K562 (cell line): Measurements from ENCODE around the gene SLC7A8. TPM values are rescaled to one million over a fixed set of nuclear protein-coding genes. Genes with fewer than 3 reads are reported as not detected.
A peak's percentile ranks its signal among the peaks of the same experiment; 100 is the strongest.

ENCODE experiments used
- ATF7 ChIP-seq: fragments of 450-650 bp; IDR thresholded peaks from 2 replicates; pipeline ENCODE4 v1.7.1; 2014; ENCODE audit warnings: mild to moderate bottlenecking, moderate library complexity
- CBX2 ChIP-seq: fragments of 200-600 bp; sonication (generic); IDR thresholded peaks from one replicate; pipeline ENCODE4 v1.6.1; 2012; ENCODE audit warnings: mild to moderate bottlenecking, low read length, inconsistent platforms; ENCODE audit not compliant: insufficient read depth, poor library complexity, severe bottlenecking
- EP300 ChIP-seq: IDR thresholded peaks from 2 replicates; pipeline ENCODE4 v1.6.1; 2012; ENCODE audit warnings: low read length, improper control_type of control experiment
- KLF13 ChIP-seq: fragments of 450-650 bp; IDR thresholded peaks from 2 replicates; pipeline ENCODE4 v1.6.1; 2016; ENCODE audit warnings: missing genetic modification characterization, low read depth, mild to moderate bottlenecking, missing compliant biosample characterization, moderate library complexity, borderline replicate concordance
- LARP7 ChIP-seq: fragments of 450-650 bp; IDR thresholded peaks from 2 replicates; pipeline ENCODE4 v1.6.1; 2016
- NR2C2 ChIP-seq, 2 experiments: fragments of 200-800 bp in 1 of 2; sonication (Bioruptor generic) in 1 of 2; sonication (generic) in 1 of 2; formaldehyde crosslinking in 1 of 2; IDR thresholded peaks; 2 replicates each; pipeline versions ENCODE4 v1.6.1 to v1.8.0; 2016 to 2022; ENCODE audit warnings: mild to moderate bottlenecking in 1 of 2, missing compliant biosample characterization in 1 of 2, missing genetic modification characterization in 1 of 2, missing genetic modification reagents in 1 of 2
- RB1 ChIP-seq: fragments of 450-650 bp; IDR thresholded peaks from 2 replicates; pipeline ENCODE4 v1.6.1; 2017; ENCODE audit warnings: low read depth, mild to moderate bottlenecking
- RBM14 ChIP-seq: fragments of 200-400 bp; formaldehyde crosslinking; IDR thresholded peaks from 2 replicates; pipeline ENCODE4 v1.6.1; 2018; ENCODE audit warnings: low read depth, mild to moderate bottlenecking, low read length, moderate library complexity, borderline replicate concordance; ENCODE audit not compliant: insufficient read depth
- RBM25 ChIP-seq: fragments of 200-400 bp; formaldehyde crosslinking; IDR thresholded peaks from 2 replicates; pipeline ENCODE4 v1.6.1; 2018; ENCODE audit warnings: low read length, low read depth, moderate library complexity; ENCODE audit not compliant: severe bottlenecking
- SIRT6 ChIP-seq: IDR thresholded peaks from one replicate; pipeline ENCODE4 v1.6.1; 2012; ENCODE audit warnings: low read depth, mild to moderate bottlenecking, control low read depth, inconsistent platforms, low read length, moderate library complexity
- TEAD2 ChIP-seq: fragments of 450-650 bp; IDR thresholded peaks from 2 replicates; pipeline ENCODE4 v1.6.1; 2016; ENCODE audit warnings: missing genetic modification characterization, control low read depth, missing compliant biosample characterization
- TFAM ChIP-seq: fragments of 250-450 bp; sonication (Bioruptor Pico); conservative IDR thresholded peaks from 2 replicates; pipeline ENCODE4 v1.5.0; 2021; ENCODE audit warnings: mild to moderate bottlenecking, moderate library complexity
- ZBTB1 ChIP-seq: sonication (generic); formaldehyde crosslinking; IDR thresholded peaks from 2 replicates; pipeline ENCODE4 v1.8.1; 2023; ENCODE audit warnings: missing genetic modification reagents, low read depth, mild to moderate bottlenecking, borderline replicate concordance
- ZFPM2 ChIP-seq: fragments of 250-450 bp; sonication (Bioruptor Pico); IDR thresholded peaks from 2 replicates; pipeline ENCODE4 v1.5.1; 2022; ENCODE audit warnings: mild to moderate bottlenecking
- ZNF140 ChIP-seq: fragments of 250-450 bp; sonication (Bioruptor Pico); IDR thresholded peaks from 2 replicates; pipeline ENCODE4 v1.8.0; 2021; ENCODE audit warnings: moderate library complexity, mild to moderate bottlenecking, inconsistent platforms
- ZNF146 ChIP-seq: IDR thresholded peaks from one replicate; pipeline ENCODE4 v1.6.1; 2018; ENCODE audit warnings: missing compliant biosample characterization; ENCODE audit not compliant: unreplicated experiment
- ZNF23 ChIP-seq: fragments of 250-450 bp; sonication (Bioruptor Pico); IDR thresholded peaks from 2 replicates; pipeline ENCODE4 v1.4.0; 2020; ENCODE audit warnings: mild to moderate bottlenecking
- polyA plus RNA-seq, 8 experiments: library from polyadenylated mRNA; depleted of rRNA in 4 of 8; stranded (reverse) in 5 of 8; unstranded in 3 of 8; fragments of >200 nt; fragmentation: Nextera tagmentation in 2 of 8; fragmentation: Illumina TruSeq in 1 of 8; extraction: Ambion mirVana in 2 of 8; extraction: Trizol in 1 of 8; gene quantifications; 2 replicates each; pipeline versions ENCODE4 v1.2.1 to v1.2.3, GENCODE V29; 2011 to 2014; ENCODE audit warnings: inconsistent platforms in 1 of 8, missing spikeins in 1 of 8
- total RNA-seq, 7 experiments: library from RNA; depleted of rRNA in 6 of 7; stranded (reverse); fragments of >200 nt in 6 of 7; fragmentation: Illumina TruSeq in 2 of 7; extraction: Trizol in 2 of 7; gene quantifications; 2 replicates each; pipeline versions ENCODE4 v1.2.1 to v1.2.3, GENCODE V29; 2011 to 2021; ENCODE audit warnings: low replicate concordance in 1 of 7
- TF ChIP-seq, protein P1 (sequence below): fragments of 250-450 bp; sonication (Bioruptor Pico); IDR thresholded peaks from 2 replicates; pipeline ENCODE4 v1.4.0; 2020; ENCODE audit warnings: mild to moderate bottlenecking
- TF ChIP-seq, protein P2 (sequence below), 2 experiments: fragments of 450-650 bp in 1 of 2; sonication (generic) in 1 of 2; formaldehyde crosslinking; conservative IDR thresholded peaks; 2 replicates each; pipeline versions ENCODE4 v1.4.0 to v1.8.1; 2020 to 2022; ENCODE audit warnings: mild to moderate bottlenecking in 1 of 2, missing genetic modification reagents in 1 of 2
- TF ChIP-seq, protein P3 (sequence below), 2 experiments: IDR thresholded peaks; 2 replicates each; pipeline ENCODE4 v1.6.1; 2011; ENCODE audit warnings: borderline replicate concordance in 1 of 2, control low read depth in 1 of 2, low read depth in 1 of 2, low read length in 1 of 2, mild to moderate bottlenecking in 1 of 2, mixed read lengths in 1 of 2, moderate library complexity in 1 of 2; ENCODE audit not compliant: insufficient read depth in 1 of 2, insufficient read length in 1 of 2, poor library complexity in 1 of 2, severe bottlenecking in 1 of 2; ENCODE audit errors: extremely low read depth in 1 of 2
- TF ChIP-seq, protein P4 (sequence below): sonication (generic); formaldehyde crosslinking; IDR thresholded peaks from 2 replicates; pipeline ENCODE4 v1.9.0; 2022; ENCODE audit warnings: mild to moderate bottlenecking, missing genetic modification reagents
- TF ChIP-seq, protein P5 (sequence below): fragments of 250-450 bp; sonication (Bioruptor Pico); IDR thresholded peaks from 2 replicates; pipeline ENCODE4 v1.4.0; 2020; ENCODE audit warnings: mild to moderate bottlenecking, moderate library complexity, borderline replicate concordance

The SLC7A8 gene
- total and polyA plus RNA-seq, 9 of the 15 experiments (the other 6 are each of a cell fraction or from before 2014, with no cell fraction given): 2.0 to 33.0 (median 6.0) TPM

DNA sequence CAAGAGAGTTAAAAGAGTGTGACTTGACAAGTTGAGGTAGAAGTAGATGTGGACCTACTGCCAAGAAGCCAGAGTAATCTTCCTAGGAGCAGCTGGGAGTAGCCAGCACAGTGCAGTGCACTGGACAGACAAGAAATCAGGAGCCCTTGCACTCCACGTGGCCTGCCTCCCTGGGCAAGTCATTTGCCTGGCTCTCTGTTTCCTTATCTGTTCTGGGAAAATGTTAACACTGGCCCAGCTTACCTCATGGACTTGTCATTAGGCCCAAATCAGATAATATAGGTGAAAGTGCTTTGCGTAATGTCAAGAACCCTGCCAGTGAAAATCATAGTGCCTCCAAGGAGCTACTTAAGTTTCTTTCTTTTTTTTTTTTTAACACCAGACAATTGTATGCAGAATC is 19.2 kb downstream of the SLC7A8 start (continued):
- TF ChIP-seq RB1 (0 out of 2 replicates have a peak, but pooled peaks have one; percentile 13), ZBTB1 (CRISPR knock-in tag) (no peak), EP300 (peak; percentile 46; the same call in 1 of the 2 replicates), SIRT6 (no peak), ZNF140 (no peak), TFAM (no peak), RBM25 (no peak), LARP7 (no peak), RBM14 (no peak), TEAD2 (tag) (no peak), KLF13 (tag) (no peak), ATF7 (peak; percentile 88), NR2C2 (CRISPR knock-in tag; IDR thresholded peaks at IDR 0.05) (no peak), NR2C2 (tag; IDR thresholded peaks at IDR 0.05) (peak; percentile 86), ZNF146 (CRISPR knock-in tag) (no peak), ZFPM2 (no peak), CBX2 (no peak), ZNF23 (no peak)
- TF ChIP-seq, protein P1, sequence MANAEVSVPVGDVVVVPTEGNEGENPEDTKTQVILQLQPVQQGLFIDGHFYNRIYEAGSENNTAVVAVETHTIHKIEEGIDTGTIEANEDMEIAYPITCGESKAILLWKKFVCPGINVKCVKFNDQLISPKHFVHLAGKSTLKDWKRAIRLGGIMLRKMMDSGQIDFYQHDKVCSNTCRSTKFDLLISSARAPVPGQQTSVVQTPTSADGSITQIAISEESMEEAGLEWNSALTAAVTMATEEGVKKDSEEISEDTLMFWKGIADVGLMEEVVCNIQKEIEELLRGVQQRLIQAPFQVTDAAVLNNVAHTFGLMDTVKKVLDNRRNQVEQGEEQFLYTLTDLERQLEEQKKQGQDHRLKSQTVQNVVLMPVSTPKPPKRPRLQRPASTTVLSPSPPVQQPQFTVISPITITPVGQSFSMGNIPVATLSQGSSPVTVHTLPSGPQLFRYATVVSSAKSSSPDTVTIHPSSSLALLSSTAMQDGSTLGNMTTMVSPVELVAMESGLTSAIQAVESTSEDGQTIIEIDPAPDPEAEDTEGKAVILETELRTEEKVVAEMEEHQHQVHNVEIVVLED: no peak
- TF ChIP-seq, protein P2, sequence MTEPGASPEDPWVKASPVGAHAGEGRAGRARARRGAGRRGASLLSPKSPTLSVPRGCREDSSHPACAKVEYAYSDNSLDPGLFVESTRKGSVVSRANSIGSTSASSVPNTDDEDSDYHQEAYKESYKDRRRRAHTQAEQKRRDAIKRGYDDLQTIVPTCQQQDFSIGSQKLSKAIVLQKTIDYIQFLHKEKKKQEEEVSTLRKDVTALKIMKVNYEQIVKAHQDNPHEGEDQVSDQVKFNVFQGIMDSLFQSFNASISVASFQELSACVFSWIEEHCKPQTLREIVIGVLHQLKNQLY (CRISPR knock-in tag; conservative IDR thresholded peaks at IDR 0.05): no peak
- TF ChIP-seq, protein P3, sequence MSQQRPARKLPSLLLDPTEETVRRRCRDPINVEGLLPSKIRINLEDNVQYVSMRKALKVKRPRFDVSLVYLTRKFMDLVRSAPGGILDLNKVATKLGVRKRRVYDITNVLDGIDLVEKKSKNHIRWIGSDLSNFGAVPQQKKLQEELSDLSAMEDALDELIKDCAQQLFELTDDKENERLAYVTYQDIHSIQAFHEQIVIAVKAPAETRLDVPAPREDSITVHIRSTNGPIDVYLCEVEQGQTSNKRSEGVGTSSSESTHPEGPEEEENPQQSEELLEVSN (IDR thresholded peaks at IDR 0.05; ENCODE audit: borderline replicate concordance in 1 of 2, extremely low read depth in 1 of 2, insufficient read depth in 1 of 2, insufficient read length in 1 of 2, low read depth in 1 of 2, low read length in 1 of 2, poor library complexity in 1 of 2, severe bottlenecking in 1 of 2): peak; percentile 56 to 61
- TF ChIP-seq, protein P4, sequence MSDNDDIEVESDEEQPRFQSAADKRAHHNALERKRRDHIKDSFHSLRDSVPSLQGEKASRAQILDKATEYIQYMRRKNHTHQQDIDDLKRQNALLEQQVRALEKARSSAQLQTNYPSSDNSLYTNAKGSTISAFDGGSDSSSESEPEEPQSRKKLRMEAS (CRISPR knock-in tag): peak; percentile 78
- TF ChIP-seq, protein P5, sequence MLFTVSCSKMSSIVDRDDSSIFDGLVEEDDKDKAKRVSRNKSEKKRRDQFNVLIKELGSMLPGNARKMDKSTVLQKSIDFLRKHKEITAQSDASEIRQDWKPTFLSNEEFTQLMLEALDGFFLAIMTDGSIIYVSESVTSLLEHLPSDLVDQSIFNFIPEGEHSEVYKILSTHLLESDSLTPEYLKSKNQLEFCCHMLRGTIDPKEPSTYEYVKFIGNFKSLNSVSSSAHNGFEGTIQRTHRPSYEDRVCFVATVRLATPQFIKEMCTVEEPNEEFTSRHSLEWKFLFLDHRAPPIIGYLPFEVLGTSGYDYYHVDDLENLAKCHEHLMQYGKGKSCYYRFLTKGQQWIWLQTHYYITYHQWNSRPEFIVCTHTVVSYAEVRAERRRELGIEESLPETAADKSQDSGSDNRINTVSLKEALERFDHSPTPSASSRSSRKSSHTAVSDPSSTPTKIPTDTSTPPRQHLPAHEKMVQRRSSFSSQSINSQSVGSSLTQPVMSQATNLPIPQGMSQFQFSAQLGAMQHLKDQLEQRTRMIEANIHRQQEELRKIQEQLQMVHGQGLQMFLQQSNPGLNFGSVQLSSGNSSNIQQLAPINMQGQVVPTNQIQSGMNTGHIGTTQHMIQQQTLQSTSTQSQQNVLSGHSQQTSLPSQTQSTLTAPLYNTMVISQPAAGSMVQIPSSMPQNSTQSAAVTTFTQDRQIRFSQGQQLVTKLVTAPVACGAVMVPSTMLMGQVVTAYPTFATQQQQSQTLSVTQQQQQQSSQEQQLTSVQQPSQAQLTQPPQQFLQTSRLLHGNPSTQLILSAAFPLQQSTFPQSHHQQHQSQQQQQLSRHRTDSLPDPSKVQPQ (CRISPR knock-in tag): no peak
